OCI-M2 (cell line): Measurements from ENCODE around the gene TMEM184A.

ENCODE experiments used
- DNase-seq: peaks from one replicate; lab custom pipeline; 2025; ENCODE audit not compliant: unreplicated experiment; lab: John Stamatoyannopoulos, UW

Gene TMEM184A

GRCh38 chr7:1505731-1506550 lies 50.1 kb downstream of the TMEM184A start:
- DNase-seq, result no peak

DNA sequence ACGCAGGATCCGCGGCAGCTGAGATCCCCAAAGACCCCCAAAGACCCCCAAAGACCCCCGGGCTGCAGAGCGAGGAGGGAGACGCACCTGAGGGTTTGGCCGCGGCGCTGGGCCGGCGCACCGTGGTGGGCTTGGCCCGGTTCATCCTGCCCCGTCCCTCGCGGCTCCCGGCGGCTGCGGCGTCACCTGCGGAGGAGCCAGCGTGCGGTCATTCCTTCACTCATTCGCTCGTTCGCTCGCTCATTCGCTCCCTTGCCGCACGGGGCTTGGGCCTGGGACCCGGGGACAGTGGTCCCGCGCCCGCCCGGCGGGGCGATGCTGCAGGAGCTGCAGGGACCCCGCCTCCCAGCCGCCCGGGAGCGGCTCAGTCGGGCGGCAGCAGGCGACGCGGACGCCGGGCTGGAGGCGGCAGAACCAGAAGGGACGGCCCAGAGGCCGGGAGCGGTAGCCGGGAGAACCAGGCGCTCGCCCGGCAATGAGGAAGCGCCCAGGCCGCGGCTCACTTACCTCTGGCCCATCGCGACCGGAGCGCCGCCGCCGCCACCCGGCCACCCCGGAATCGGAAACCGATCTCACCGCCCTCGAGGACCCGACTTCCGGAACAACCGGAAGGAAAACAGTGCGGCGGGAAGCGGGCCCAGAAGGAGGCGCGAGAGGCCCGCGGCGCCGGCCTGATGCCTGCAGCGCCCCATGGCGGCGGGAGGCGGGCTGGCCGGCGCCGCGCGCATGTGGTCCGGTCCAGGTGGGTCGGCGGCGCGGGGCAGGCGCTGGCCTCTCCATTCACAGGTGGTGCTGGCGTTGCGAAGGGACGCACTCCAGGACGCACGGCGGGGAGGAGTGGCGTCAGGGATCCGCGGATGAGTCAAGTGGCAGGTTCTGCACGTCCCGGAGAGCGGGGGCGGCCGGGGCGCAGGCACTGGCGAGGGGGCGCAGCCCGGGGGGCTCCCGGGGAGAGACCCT lies 51.9 kb downstream of the TMEM184A start, which contains the start of gene INTS1:
Gene INTS1 (minus strand): TSS at position 574 of the 960 bp plus-strand sequence. CDS start 429 bp downstream, at position 145.
- DNase-seq, result peak; percentile 9

GRCh38 chr7:1503390-1503789 lies 52.6 kb downstream of the TMEM184A start:
- DNase-seq, result no peak

DNA sequence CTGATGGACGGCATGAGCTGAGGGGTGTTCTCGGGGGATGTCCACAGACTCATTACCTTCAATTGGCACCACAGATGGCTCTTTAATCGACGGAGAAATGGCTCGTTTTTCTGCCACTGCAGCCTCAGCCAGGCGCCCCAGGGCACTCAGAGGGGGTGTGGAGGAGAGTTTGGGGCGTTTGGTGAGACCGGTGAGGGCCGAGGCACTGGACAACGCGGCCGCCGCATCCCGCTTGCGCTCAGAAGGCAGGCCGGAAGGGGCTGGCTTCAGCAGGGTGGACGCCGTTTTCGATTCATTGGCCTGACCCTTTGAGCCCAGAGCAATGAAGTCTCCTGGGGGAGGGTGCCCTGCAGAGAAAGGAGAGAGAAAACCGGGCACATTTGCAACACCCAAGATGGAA lies 53.2 kb downstream of the TMEM184A start:
- DNase-seq, result no peak

- no peak for DNase-seq
Observed at GRCh38 chr7:1501487-1502270, 54.3 kb downstream of the TMEM184A start.

DNA sequence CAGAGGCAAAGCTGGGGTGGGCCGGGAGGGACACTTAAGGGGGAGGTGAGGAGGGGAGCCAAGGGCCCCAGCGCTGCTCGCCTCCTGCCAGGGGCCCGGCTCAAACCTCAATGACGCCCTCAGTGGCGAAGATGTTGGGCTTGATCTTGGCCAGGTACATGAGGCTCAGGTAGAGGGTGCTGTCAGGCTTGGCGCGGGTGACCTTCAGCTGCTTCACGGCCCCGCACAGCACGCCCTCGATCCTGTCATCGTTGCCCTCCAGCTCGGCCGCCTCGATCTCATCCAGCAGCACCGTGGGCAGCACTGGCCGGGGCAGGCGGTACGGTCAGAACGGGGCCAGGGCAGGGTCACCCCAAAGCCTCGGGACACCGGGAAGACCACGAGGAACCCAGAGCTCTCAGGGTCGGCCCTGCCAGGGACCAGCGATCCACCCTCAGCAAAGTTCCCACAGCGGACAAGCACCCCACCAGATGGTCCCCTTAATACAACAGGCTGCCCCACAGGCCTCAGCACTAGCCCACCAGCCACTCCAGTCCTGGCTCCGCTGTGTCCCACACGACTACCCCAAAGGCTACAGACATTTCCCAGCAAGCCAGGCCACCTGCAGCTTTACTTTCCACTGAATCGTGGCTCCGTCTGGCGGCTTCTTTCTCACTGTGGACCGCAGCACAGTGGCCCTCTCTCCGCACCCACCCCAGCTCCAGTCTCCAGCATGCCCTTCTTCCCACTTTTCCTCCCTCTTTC lies 55.8 kb downstream of the TMEM184A start:
- DNase-seq, result no peak

DNA sequence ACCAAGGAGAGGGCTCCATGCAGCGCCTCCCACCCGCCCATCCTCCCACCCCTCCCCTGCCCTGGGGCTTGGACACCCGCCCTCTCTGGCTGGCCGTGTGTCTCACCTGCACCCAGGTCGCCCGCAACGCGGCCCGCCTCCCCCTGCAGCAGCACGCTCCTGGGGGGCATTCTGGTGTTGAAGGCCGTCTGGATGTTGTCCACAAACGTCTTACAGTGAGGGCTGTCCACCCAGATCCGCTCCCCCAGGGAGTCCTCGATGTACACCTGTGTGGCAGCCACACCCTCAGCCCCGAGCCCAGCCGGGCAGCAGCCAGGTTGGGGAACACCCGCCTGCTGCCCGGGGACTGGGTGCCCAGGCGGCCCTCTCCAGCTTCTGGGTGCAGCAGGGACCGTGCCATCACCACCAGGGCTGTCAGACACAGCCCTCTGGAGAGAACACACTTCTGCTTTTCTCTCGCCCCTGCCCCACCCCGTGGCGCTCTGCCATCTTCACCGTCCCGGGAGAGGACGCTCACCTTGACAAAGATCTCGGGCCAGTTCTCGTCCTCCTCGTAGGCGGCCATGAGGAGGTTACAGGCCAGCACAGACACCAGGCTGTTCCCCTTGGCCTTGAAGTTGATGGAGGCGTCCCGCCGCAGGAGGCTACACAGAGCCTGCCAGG lies 56.5 kb downstream of the TMEM184A start:
- DNase-seq, result no peak

DNA sequence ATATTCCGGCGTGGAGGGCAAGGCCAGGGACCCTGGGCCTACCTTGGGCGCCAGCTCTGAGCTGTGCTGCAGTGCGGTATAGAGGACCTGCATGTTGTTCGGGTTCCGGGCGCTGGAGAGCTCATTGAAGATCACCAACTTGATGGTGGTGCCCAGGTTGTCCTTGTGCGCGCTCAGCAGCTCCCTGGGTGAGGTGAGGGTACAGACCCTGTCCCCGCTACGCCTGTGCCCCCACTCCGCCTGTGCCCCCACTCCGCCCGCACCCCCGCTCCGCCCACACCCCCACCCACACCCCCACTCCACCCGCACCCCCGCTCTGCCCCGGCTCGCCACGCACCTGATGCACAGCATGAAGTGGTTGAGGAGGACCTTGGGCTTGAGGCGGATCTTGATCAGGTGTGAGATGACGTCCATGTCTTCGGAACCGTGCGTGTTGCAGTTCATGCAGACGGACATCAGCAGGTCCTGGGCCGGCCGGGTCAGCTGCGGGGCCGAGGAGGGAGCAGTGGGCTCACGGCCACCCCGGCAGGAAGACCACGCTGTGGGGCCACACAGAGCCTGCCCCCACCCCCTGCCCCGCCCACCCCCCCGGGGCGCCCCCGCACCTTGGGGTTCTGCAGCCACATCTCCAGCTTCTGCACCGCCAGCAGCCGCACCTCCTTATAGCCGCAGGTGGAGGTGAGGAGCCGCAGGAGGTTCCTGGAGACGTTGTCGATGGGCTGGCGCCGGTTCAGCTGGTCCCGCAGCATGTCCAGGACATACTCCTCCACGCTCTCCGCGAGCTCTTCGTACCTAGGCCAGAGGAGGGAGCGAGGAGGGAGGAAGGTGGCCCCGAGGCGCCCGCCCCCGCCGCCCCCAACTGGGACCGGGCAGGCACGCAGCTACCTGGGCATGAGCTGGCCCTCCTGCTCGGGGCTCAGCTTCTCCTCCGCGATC lies 57.4 kb downstream of the TMEM184A start:
- no peak for DNase-seq

DNA sequence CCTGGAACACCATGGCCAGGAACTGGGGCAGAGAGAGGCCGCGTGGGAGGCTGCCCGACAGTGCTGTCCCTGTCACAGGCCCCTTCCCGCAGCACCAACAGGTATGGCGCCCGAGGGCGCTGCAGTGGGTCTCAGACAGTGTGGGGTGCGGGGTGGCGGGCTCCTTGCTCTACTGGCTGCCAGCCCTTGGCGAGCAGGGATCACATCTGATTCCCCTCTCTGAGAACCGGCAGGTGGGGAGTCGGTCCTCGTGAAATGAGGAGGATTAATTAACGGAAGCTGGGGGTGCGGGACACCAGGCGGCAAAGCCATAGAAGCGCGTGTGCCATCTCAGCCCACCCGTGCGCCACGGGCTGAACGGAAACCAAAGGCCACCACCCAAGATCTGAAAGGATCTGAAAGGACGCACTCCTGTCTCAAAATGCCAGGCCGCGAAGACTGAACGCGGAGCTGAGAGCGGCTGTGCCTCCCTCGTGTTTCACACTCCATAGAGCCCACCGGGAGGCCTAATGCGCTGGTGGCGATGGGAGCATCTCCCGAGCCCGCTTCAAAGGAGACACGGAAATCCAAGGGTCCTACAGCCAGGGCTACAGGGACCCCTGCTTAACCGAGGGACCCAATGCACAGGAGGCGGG lies 58.6 kb downstream of the TMEM184A start:
- no peak for DNase-seq

DNA sequence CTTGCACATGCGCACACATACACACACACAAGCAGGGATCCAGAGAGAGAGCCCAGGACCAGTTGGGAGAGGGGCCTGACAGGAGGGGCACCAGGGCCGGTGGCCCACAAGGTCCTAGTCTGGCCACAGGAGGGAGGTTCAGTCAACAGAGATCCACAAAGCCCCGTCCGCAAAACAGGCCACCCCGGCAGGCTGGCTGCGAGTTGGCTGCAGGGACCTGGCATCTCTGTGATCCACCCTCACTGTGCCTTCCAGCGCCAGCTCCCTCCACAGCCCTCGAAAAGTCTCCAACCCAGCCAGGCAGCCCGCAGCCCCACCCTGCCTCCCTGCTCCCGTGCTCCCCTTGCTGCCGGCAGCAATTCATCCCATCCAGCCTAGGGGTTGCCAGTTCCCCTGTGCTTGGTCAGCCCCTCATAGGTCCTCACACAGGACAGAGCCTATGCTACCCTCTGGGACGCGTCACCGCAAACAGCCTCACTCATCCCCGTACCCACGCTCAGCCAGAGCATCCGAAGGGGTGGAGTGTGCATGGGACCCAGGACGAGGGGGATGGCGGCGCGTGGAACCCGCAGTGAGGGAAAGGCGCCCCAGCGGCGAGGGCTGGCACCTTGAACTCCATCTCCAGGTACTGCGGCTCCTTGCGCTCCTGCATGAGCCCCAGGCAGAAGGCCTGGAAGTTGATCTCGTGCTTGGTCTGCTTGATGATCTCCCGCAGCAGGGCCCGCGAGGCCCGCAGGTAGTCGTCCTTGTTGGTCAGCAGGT lies 59.3 kb downstream of the TMEM184A start:
- DNase-seq, result no peak

DNA sequence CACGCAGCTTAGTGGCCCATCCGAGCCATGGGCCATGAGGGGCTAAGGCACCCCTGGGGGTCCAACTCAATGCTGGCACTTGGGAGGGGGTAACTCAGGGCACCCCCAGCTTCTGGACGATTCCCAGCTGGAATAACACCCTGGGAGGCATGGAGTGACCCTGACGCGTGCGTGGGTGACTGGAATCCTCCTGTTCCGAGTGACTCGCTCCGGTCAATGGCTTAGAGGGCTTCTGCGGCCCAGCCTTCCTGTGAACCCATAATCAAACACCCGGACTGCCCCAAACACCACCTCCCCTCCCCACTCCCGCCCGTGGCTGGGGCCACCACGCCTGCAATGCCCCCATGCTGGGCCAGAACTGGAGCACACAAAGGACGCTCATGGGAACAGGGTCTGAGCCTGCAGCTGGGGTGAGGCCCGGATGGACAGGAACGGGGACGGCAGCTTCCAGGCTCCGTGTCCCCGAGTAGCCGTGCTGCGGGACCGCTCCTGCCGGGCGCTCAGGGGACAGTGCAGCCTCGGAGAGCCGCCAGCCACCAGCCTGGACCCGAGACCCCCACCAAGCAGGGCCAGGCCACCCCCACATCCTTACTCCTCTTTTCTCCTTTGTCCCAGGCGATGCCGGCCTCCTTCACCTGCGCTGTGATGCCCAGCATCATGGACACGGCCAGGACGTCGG lies 60.3 kb downstream of the TMEM184A start:
- no peak for DNase-seq

DNA sequence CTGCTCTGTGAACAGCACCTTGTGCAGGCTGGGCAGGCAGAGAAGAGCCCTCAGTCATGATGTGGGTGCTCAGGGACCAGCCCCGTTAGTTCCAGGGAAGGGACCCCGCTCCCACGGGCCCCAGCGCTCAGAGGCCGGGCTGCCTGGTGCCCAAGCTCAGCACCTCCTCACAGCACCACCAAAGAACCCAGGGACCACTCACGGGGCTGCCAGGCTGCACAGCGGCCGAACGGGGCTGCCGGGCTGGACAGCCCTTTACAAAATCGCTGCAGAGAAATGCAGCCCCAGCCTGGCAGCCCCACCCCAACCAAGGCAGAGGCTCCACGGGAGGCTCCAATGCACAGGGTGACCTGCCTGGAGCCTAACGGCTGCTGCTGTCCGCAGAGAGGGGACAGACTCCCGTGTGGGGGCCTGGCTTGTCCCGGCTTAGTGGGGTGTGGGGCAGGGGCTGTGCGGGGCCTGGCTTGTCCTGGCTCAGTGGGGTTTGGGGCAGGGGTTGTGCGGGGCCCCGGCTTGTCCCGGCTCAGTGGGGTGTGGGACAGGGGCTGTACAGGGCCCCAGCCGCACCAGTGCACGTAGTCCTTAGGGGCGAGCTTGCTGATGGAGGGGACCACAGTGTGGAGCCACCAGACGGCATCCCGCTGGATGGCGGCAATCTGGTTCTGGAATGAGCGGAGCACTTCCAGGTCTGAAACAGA lies 61.0 kb downstream of the TMEM184A start:
- no peak for DNase-seq

- DNase-seq, result no peak
Observed at GRCh38 chr7:1494447-1494846, 61.6 kb downstream of the TMEM184A start.

DNA sequence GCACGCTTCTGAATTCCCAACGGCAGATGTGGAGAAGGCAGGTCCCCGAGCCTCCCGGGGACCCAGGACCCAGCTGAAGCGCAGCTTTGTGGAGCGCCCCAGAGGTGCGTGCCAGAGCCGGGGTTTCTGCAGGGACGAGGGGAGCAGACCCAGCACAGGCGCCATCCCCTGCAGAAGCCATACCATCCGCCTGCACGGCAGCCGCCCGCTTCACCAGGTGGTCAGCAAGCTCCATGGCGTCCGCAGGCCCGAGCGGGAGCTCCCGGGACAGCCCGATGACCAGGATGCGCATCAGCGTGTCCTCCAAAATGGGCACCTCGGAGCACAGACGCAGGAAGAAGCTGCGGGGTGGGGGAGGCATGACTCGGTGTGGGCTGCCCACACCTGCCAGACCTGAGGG lies 62.4 kb downstream of the TMEM184A start:
- DNase-seq, result no peak

GRCh38 chr7:1493129-1493528 lies 62.9 kb downstream of the TMEM184A start:
- no peak for DNase-seq

DNA sequence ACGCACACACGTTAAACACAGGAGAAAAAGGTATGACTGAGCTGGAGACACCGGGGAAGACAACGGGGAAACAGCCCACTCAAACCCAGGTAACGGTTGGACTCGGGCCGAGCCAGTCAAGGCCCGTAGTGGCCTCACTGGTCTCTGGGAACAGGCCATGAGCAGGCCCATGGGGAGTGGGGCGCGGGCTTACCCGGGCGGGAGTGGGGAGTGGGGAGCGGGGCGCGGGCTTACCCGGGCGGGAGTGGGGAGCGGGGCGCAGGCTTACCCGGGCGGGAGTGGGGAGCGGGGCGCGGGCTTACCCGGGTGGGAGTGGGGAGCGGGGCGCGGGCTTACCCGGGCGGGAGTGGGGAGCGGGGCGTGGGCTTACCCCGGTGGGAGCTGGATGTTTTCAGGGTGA lies 63.4 kb downstream of the TMEM184A start:
- no peak for DNase-seq
